ENCODE measurements around the gene CAPZA2. TPM values are rescaled to one million over a fixed set of nuclear protein-coding genes. Genes with fewer than 3 reads are reported as not detected.

The CAPZA2 gene
- total and polyA plus RNA-seq, 9 of the 15 experiments (the other 6 are each of a cell fraction or from before 2014, with no cell fraction given): 67.0 to 524 (median 176) TPM

GRCh38 chr7:116953372-116953905 lies 91.1 kb downstream of the CAPZA2 start, which contains the start of gene ST7 (continued):
- TF ChIP-seq PCBP1 (IDR thresholded peaks at IDR 0.05; ENCODE audit: low read depth, low read length, poor library complexity, severe bottlenecking) (no peak), BHLHE40 (IDR thresholded peaks at IDR 0.05; ENCODE audit: low read length) (no peak), HNRNPL (IDR thresholded peaks at IDR 0.05; ENCODE audit: low read depth, low read length) (no peak), CXXC5 (CRISPR knock-in tag; IDR thresholded peaks at IDR 0.05) (no peak; the same call in 1 of the 2 replicates), CAMTA2 (CRISPR knock-in tag; conservative IDR thresholded peaks at IDR 0.05) (no peak), SP2 (IDR thresholded peaks at IDR 0.05; ENCODE audit: extremely low read depth, low read depth, low read length, poor library complexity, severe bottlenecking) (no peak), RFX5 (IDR thresholded peaks at IDR 0.05; ENCODE audit: low read depth, low read length) (no peak), HNRNPH1 (optimal IDR thresholded peaks at IDR 0.05; ENCODE audit: low read depth, low read length) (no peak), MAFG (tag; conservative IDR thresholded peaks at IDR 0.05) (no peak), SRSF7 (optimal IDR thresholded peaks at IDR 0.05; ENCODE audit: low read depth, low read length) (no peak), SMAD2 (IDR thresholded peaks at IDR 0.05; ENCODE audit: low read depth, low read length) (no peak), ZNF740 (CRISPR knock-in tag; IDR thresholded peaks at IDR 0.05) (no peak), ZNF740 (tag; IDR thresholded peaks at IDR 0.05) (0 out of 4 replicates have a peak, but pooled peaks of 1 of the 2 experiments have one; percentile 59), ZBTB49 (CRISPR knock-in tag; IDR thresholded peaks at IDR 0.05; ENCODE audit: borderline replicate concordance) (no peak), SMARCA5 (IDR thresholded peaks at IDR 0.05) (no peak), TOE1 (IDR thresholded peaks at IDR 0.05; ENCODE audit: borderline replicate concordance) (peak; percentile 28; the same call in 1 of the 2 replicates), TOE1 (CRISPR knock-in tag; IDR thresholded peaks at IDR 0.05; ENCODE audit: borderline replicate concordance, low read depth) (no peak), MLX (CRISPR knock-in tag; conservative IDR thresholded peaks at IDR 0.05) (no peak), ATF6 (CRISPR knock-in tag; IDR thresholded peaks at IDR 0.05) (no peak), CC2D1A (IDR thresholded peaks at IDR 0.05) (no peak), ELF2 (CRISPR knock-in tag; IDR thresholded peaks at IDR 0.05) (no peak), EP400 (IDR thresholded peaks at IDR 0.05) (no peak; the same call in none of the 2 replicates), ZNF121 (CRISPR knock-in tag; conservative IDR thresholded peaks at IDR 0.05) (no peak), CHD2 (IDR thresholded peaks at IDR 0.05; ENCODE audit: low read depth, low read length) (peak; percentile 66), SNRNP70 (optimal IDR thresholded peaks at IDR 0.05; ENCODE audit: low read depth, low read length) (no peak)

Measured in K562 (cell line).